ENCODE measurements around the gene POLR2E. TPM values are rescaled to one million over a fixed set of nuclear protein-coding genes. Genes with fewer than 3 reads are reported as not detected.

Gene POLR2E
- total and polyA plus RNA-seq, 2 donors (not counting 1 experiment from before 2014, with no cell fraction given), result 103 to 121 TPM

GRCh38 chr19:1135454-1135853 lies 40.3 kb upstream of the POLR2E start:
- POLR2A ChIA-PET, result no interaction called here
- CTCF ChIA-PET, result interaction anchor here (0.9 kb wide), 1 partner anchor 59 kb away, joined by 4 read pairs; no protein-coding TSS in a partner anchor
- ATAC-seq (ENCODE audit: low read depth), result no peak
- WGBS (ENCODE audit: insufficient coverage), result 91% methylated on average over 12 of the region's 17 CpGs
- H3K9ac ChIP-seq (ENCODE audit: low read length), result no peak overlapping the region
- peak overlapping the region in 1 of 2 donors; percentile 37 for H3K27ac ChIP-seq (ENCODE audit: low read length in 2 of 2)
- TF ChIP-seq CTCF (IDR thresholded peaks at IDR 0.05) (no peak), EZH2 (IDR thresholded peaks at IDR 0.05; ENCODE audit: borderline replicate concordance, insufficient read depth, low read depth, low read length, poor library complexity, severe bottlenecking) (no peak)
- H2AFZ ChIP-seq (ENCODE audit: insufficient read depth, low read depth, low read length, poor library complexity, severe bottlenecking), result no peak overlapping the region
- no peaks in the 10 kb centered on the region for H3K27me3 ChIP-seq (replicated peaks in 1 of 4; ENCODE audit: control extremely low read depth in 1 of 4, control insufficient read depth in 3 of 4, insufficient read depth in 4 of 4, low read length in 3 of 4)
- no peak for DNase-seq
- H3K4me2 ChIP-seq (replicated peaks; ENCODE audit: low read depth, low read length, poor library complexity, severe bottlenecking), result peak overlapping the region; percentile 53
- no peak overlapping the region for H3K4me3 ChIP-seq (ENCODE audit: control extremely low read depth in 1 of 5, extremely low read depth in 1 of 5, insufficient read depth in 1 of 5, low read depth in 2 of 5, low read length in 4 of 5)
- H3K27ac Mint-ChIP-seq, result peak overlapping the region; percentile 15
- H3K9me3 ChIP-seq (ENCODE audit: control extremely low read depth in 1 of 3, control insufficient read depth in 2 of 3, insufficient read depth in 1 of 3, low read length in 2 of 3), result peaks cover 0 to 9% (median 0%) of the 10 kb centered on the region in 3 donors
- intact Hi-C loops (cut with micrococcal nuclease), result no loop called here
- H4K20me1 ChIP-seq (ENCODE audit: control insufficient read depth, insufficient read depth, low read length, poor library complexity, severe bottlenecking), result peaks cover 23% of the 10 kb centered on the region
- peaks cover 47% of the 10 kb centered on the region for H3K79me2 ChIP-seq (ENCODE audit: control insufficient read depth, insufficient read depth, low read length)
- peaks cover 38 to 48% of the 10 kb centered on the region in 2 donors for H3K4me1 ChIP-seq (ENCODE audit: control insufficient read depth in 2 of 2, insufficient read depth in 2 of 2, low read length in 2 of 2)
- H3K4me3 Mint-ChIP-seq, result no peak overlapping the region
- no peaks in the 10 kb centered on the region for H3K36me3 ChIP-seq (replicated peaks in 1 of 2; ENCODE audit: control extremely low read depth in 1 of 2, control insufficient read depth in 1 of 2, extremely low read depth in 1 of 2, insufficient read depth in 2 of 2, low read length in 1 of 2)
- H3K9me3 Mint-ChIP-seq (ENCODE audit: insufficient read depth), result no peaks in the 10 kb centered on the region
- H3K4me1 Mint-ChIP-seq, result peaks cover 29% of the 10 kb centered on the region
- no peaks in the 10 kb centered on the region for H3K27me3 Mint-ChIP-seq

GRCh38 chr19:1134431-1134830 lies 39.3 kb upstream of the POLR2E start:
- Histone ChIP-seq H3K9ac (ENCODE audit: low read length) (no peak overlapping the region), H3K4me1 (ENCODE audit: control insufficient read depth in 2 of 2, insufficient read depth in 2 of 2, low read length in 2 of 2) (peaks cover 42 to 58% of the 10 kb centered on the region in 2 donors), H2AFZ (ENCODE audit: insufficient read depth, low read depth, low read length, poor library complexity, severe bottlenecking) (no peak overlapping the region), H3K27me3 (replicated peaks in 1 of 4; ENCODE audit: control extremely low read depth in 1 of 4, control insufficient read depth in 3 of 4, insufficient read depth in 4 of 4, low read length in 3 of 4) (no peaks in the 10 kb centered on the region), H3K9me3 (ENCODE audit: control extremely low read depth in 1 of 3, control insufficient read depth in 2 of 3, insufficient read depth in 1 of 3, low read length in 2 of 3) (peaks cover 0 to 5% (median 0%) of the 10 kb centered on the region in 3 donors), H3K27ac (ENCODE audit: low read length in 2 of 2) (no peak overlapping the region), H3K79me2 (ENCODE audit: control insufficient read depth, insufficient read depth, low read length) (peaks cover 58% of the 10 kb centered on the region), H3K4me2 (replicated peaks; ENCODE audit: low read depth, low read length, poor library complexity, severe bottlenecking) (no peak overlapping the region), H3K36me3 (replicated peaks in 1 of 2; ENCODE audit: control extremely low read depth in 1 of 2, control insufficient read depth in 1 of 2, extremely low read depth in 1 of 2, insufficient read depth in 2 of 2, low read length in 1 of 2) (no peaks in the 10 kb centered on the region), H3K4me3 (ENCODE audit: control extremely low read depth in 1 of 5, extremely low read depth in 1 of 5, insufficient read depth in 1 of 5, low read depth in 2 of 5, low read length in 4 of 5) (no peak overlapping the region), H4K20me1 (ENCODE audit: control insufficient read depth, insufficient read depth, low read length, poor library complexity, severe bottlenecking) (peaks cover 33% of the 10 kb centered on the region)
- WGBS (ENCODE audit: insufficient coverage), result 96% methylated on average over 6 of the region's 11 CpGs
- ChIA-PET CTCF (interaction anchor here (0.9 to 1.7 kb wide), 2 partner anchors 21 to 106 kb away, joined by 3 to 9 read pairs; no protein-coding TSS in a partner anchor), POLR2A (interaction anchor here (0.6 to 0.7 kb wide), 2 partner anchors 24 to 212 kb away, joined by 3 to 4 read pairs; no protein-coding TSS in a partner anchor)
- H3K4me3 Mint-ChIP-seq, result no peak overlapping the region
- peak overlapping the region; percentile 15 for H3K27ac Mint-ChIP-seq
- no peaks in the 10 kb centered on the region for H3K9me3 Mint-ChIP-seq (ENCODE audit: insufficient read depth)
- TF ChIP-seq EZH2 (IDR thresholded peaks at IDR 0.05; ENCODE audit: borderline replicate concordance, insufficient read depth, low read depth, low read length, poor library complexity, severe bottlenecking) (no peak), CTCF (IDR thresholded peaks at IDR 0.05) (no peak)
- intact Hi-C loops (cut with micrococcal nuclease), result loop anchor here (5.0 kb wide), 1 partner anchor 58 kb away; no protein-coding TSS in a partner anchor
- no peaks in the 10 kb centered on the region for H3K27me3 Mint-ChIP-seq
- H3K4me1 Mint-ChIP-seq, result peaks cover 37% of the 10 kb centered on the region
- no peak for DNase-seq
- no peak for ATAC-seq (ENCODE audit: low read depth)

All from B cell (primary cell).